NCI-H82 (cell line): ENCODE measurements around the gene SCAP.
"Not testable (repeated sequence)": the region's sequence is repeated elsewhere in the genome, so short reads cannot be mapped to it uniquely, and the experiment has no call there.

Experiments
- DNase-seq: peaks from one replicate; lab custom pipeline; 2025; lab: John Stamatoyannopoulos, UW

The SCAP gene

GRCh38 chr3:47475570-47476329, at the start of gene SCAP:
Gene SCAP (minus strand): TSS chr3:47475941. CDS start chr3:47442993, 32,948 bp downstream.
- DNase-seq = peak; percentile 92

GRCh38 chr3:47523310-47524073, 47.8 kb upstream of the SCAP start:
- DNase-seq = no peak

- peak; percentile 96 for DNase-seq
Observed at GRCh38 chr3:47522082-47522987, 46.6 kb upstream of the SCAP start.

GRCh38 chr3:47520756-47521155, 45.0 kb upstream of the SCAP start:
- DNase-seq = no peak

GRCh38 chr3:47517937-47518336, 42.2 kb upstream of the SCAP start:
- no peak for DNase-seq

- DNase-seq = peak; percentile 78
Observed at GRCh38 chr3:47515864-47516319, 40.2 kb upstream of the SCAP start.

- peak; percentile 33 for DNase-seq
Observed at GRCh38 chr3:47515100-47515499, 39.4 kb upstream of the SCAP start.

GRCh38 chr3:47513125-47513929, 37.6 kb upstream of the SCAP start, which contains the start of gene ELP6:
Gene ELP6 (minus strand): TSS chr3:47513712. CDS start chr3:47513590, 122 bp downstream.
- DNase-seq = peak; percentile 97

- peak; percentile 32 for DNase-seq
Observed at GRCh38 chr3:47512416-47513124, 36.8 kb upstream of the SCAP start.

GRCh38 chr3:47505267-47505666, 29.5 kb upstream of the SCAP start:
- not testable (repeated sequence) for DNase-seq

GRCh38 chr3:47504113-47504512, 28.4 kb upstream of the SCAP start:
- DNase-seq = no peak

- no peak for DNase-seq
Observed at GRCh38 chr3:47503033-47503432, 27.3 kb upstream of the SCAP start.

GRCh38 chr3:47496892-47497291, 21.2 kb upstream of the SCAP start:
- DNase-seq = no peak

GRCh38 chr3:47495886-47496285, 20.1 kb upstream of the SCAP start:
- no peak for DNase-seq

- DNase-seq = no peak
Observed at GRCh38 chr3:47495111-47495510, 19.4 kb upstream of the SCAP start.

GRCh38 chr3:47491777-47492176, 16.0 kb upstream of the SCAP start:
- DNase-seq = no peak

GRCh38 chr3:47491186-47491585, 15.4 kb upstream of the SCAP start:
- DNase-seq = no peak

- DNase-seq = no peak
Observed at GRCh38 chr3:47487265-47487664, 11.5 kb upstream of the SCAP start.

GRCh38 chr3:47485812-47486211, 10.1 kb upstream of the SCAP start:
- DNase-seq = no peak

GRCh38 chr3:47482366-47482765, 6.6 kb upstream of the SCAP start:
- peak; percentile 61 for DNase-seq

GRCh38 chr3:47481763-47482162, 6.0 kb upstream of the SCAP start:
- not testable (repeated sequence) for DNase-seq
